WI38 (cell line): ENCODE measurements around the gene SECISBP2.

Experiments
- H3K4me3 ChIP-seq: 2 replicates; pipeline ENCODE4 v1.5.1; 2011; ENCODE audit warnings: low read depth, mild to moderate bottlenecking, control low read depth, low read length
- TF ChIP-seq, protein P1 (sequence below): IDR thresholded peaks from 2 replicates; pipeline ENCODE4 v1.5.1; 2012; ENCODE audit warnings: low read depth, mild to moderate bottlenecking, control low read depth, low read length

The SECISBP2 gene

DNA sequence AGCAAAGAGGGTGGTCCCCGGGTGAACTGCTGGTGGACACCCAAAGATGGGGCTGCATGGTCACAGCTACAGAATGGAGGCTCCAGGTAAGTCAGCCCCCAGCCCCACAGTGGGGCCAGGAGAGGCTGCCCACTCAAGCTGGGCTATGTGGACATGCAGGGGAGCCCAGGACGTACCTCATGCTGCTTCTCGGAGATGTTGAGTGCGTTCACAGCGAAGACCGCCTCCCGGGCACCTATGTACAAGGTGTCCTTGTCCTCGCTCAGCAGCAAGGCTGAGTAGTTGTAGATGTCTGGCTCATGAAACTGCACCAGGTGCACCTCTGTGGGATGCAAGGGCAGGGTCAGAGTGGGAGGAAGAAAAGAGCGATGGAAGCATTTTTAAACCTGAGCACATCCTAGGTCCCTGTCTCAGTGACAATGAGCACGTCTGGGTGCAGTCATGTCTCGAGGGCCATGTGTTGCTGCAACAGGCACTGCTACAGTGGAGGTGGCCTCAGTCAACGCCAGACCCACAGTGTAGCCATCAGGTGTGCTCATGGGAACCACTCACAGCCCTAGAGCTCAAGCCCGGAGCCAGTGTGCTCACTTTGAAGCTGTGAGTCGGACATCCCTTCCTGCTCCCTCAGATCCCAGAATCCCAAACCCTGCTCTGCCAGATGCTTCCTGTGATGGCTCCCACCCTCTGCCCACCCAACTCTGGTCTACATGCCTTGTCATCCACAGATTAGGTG, 84.6 kb downstream of the SECISBP2 start:
- TF ChIP-seq, protein P1, sequence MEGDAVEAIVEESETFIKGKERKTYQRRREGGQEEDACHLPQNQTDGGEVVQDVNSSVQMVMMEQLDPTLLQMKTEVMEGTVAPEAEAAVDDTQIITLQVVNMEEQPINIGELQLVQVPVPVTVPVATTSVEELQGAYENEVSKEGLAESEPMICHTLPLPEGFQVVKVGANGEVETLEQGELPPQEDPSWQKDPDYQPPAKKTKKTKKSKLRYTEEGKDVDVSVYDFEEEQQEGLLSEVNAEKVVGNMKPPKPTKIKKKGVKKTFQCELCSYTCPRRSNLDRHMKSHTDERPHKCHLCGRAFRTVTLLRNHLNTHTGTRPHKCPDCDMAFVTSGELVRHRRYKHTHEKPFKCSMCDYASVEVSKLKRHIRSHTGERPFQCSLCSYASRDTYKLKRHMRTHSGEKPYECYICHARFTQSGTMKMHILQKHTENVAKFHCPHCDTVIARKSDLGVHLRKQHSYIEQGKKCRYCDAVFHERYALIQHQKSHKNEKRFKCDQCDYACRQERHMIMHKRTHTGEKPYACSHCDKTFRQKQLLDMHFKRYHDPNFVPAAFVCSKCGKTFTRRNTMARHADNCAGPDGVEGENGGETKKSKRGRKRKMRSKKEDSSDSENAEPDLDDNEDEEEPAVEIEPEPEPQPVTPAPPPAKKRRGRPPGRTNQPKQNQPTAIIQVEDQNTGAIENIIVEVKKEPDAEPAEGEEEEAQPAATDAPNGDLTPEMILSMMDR = no peak
- H3K4me3 ChIP-seq = no peak overlapping the region

DNA sequence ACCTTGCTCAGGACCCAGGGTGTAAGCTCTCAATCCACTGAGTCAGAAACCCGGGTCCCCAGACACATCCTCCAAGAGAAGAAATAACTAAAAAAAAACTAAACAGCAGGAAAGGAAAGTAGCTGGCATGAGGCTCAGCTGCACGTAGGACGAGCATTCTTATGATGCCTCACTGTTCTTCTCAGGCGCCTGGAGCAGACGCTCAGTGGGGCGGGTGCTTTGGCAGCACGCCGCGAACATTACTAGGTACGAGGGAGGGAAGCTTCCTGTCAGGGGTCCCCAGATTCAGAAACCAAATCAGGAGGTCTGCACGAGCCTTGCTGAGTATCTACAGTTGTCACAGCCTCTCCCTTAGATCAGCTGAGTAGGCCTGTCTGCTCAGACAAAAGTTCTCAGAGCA, 85.8 kb downstream of the SECISBP2 start:
- TF ChIP-seq, protein P1 = no peak
- no peak overlapping the region for H3K4me3 ChIP-seq

DNA sequence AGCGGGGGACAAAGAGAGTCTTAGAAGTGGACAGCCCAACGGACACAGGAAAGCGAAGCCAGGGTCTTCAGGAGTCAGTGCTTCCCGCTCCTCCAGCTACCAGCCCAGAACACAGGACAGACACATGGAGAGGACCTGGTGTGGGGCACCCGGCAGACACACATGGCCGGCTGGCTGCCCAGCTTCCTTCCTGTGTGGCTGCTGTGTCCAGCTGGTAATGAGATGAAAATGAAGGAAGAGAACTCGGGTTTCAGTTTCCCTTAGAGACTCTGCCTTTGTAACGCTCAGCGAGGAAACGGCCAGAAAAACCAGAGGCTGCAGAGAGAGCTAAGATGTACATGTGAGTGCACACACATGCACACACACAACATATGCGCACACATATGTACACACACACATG, 87.5 kb downstream of the SECISBP2 start:
- H3K4me3 ChIP-seq = no peak overlapping the region
- TF ChIP-seq, protein P1 = no peak

DNA sequence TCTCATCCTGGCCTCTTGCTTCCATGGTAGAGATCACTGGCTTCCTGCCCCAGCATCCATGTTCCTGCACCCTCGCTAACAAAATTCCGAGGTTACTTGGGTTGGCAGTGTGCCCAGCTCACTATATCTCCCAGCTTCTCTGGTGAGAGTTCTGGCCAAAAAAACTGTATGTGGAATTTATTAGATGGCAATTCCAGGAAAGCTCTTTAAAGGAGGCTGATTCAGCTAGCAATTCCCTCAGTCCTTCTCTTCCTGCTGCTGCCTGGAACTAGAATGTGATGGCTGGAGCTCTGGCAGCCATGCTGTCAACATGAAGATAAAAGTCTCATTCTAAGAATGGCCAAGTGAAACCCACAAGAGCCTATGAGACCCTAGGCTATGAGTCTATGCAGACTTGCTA, 88.8 kb downstream of the SECISBP2 start:
- no peak overlapping the region for H3K4me3 ChIP-seq

DNA sequence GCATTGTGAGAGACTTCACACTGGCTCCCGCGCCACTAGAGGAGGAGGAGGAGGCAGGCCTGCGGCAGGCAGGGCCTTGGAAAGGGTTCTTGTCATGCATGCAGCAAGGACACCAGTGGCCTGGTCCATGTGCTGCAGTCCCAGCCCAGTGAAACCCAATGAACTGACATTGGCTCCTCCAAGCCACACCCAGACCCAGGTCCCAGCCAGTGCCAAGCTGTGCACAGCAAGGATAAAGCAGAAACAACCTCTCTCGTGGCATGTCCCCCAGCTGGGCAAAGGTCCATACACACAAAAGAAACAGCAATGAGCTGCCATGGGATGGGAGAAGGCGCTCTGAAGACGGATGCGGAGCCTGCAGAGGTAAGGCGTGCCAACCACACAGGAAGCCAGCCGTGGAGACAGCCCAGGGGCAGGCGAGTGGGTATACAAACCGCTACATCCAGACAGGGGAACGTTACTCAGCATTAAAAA, 90.4 kb downstream of the SECISBP2 start:
- no peak overlapping the region for H3K4me3 ChIP-seq
- TF ChIP-seq, protein P1 = no peak

More for the DNA sequence above, 88.8 kb downstream of the SECISBP2 start:
- TF ChIP-seq, protein P1 = no peak
